GM12892 (cell line): Measurements from ENCODE around the gene EIF2S1.

Experiments used
- POLR2A ChIP-seq: IDR thresholded peaks from 2 replicates; pipeline ENCODE4 v1.6.1; 2011; ENCODE audit warnings: low read depth, low read length, control low read depth
- TAF1 ChIP-seq: IDR thresholded peaks from 2 replicates; pipeline ENCODE4 v1.6.1; 2011; ENCODE audit warnings: low read depth, mild to moderate bottlenecking, control low read depth, low read length, borderline replicate concordance

- no peak for TF ChIP-seq POLR2A
- no peak for TF ChIP-seq TAF1
Measured at GRCh38 chr14:67331368-67332125, 28.6 kb upstream of the EIF2S1 start.
